GM23338 (cell line): Measurements from ENCODE around the gene TMEM44. TPM values are rescaled to one million over a fixed set of nuclear protein-coding genes. Genes with fewer than 3 reads are reported as not detected.

ENCODE experiments used
- ATAC-seq: fragments of 200-7000 bp; cut with Tn5 transposase; 3 replicates; pipeline ENCODE4 v1.9.1; 2020
- DNase-seq: peaks from one replicate; pipeline ENCODE4 v3.0.0-alpha.2; 2015; ENCODE audit warnings: low spot score
- H2AFZ ChIP-seq: fragments of 200-600 bp; sonication (generic); 2 replicates; pipeline ENCODE4 v1.8.0; 2016; ENCODE audit warnings: antibody characterized with exemption, mild to moderate bottlenecking, moderate library complexity
- H3F3A ChIP-seq: fragments of 200-600 bp; sonication (generic); replicated peaks from 2 replicates; pipeline ENCODE4 v1.8.0; 2017; ENCODE audit warnings: antibody characterized with exemption, mixed run types, low read depth
- H3K27ac ChIP-seq: fragments of 200-600 bp; sonication (generic); 2 replicates; pipeline ENCODE4 v1.6.1; 2016; ENCODE audit warnings: low read depth
- H3K27me3 ChIP-seq: fragments of 200-600 bp; sonication (generic); 2 replicates; pipeline ENCODE4 v1.8.0; 2016; ENCODE audit warnings: mild to moderate bottlenecking, mixed run types, moderate library complexity; ENCODE audit not compliant: insufficient read depth
- H3K36me3 ChIP-seq: fragments of 200-600 bp; sonication (generic); 2 replicates; pipeline ENCODE4 v1.8.0; 2016; ENCODE audit warnings: mild to moderate bottlenecking; ENCODE audit not compliant: insufficient read depth
- H3K4me1 ChIP-seq: fragments of 200-600 bp; sonication (generic); 2 replicates; pipeline ENCODE4 v1.8.0; 2016; ENCODE audit warnings: mild to moderate bottlenecking, moderate library complexity; ENCODE audit not compliant: insufficient read depth
- H3K4me2 ChIP-seq: fragments of 200-600 bp; sonication (generic); 2 replicates; pipeline ENCODE4 v1.7.1; 2017; ENCODE audit warnings: mixed run types
- H3K4me3 ChIP-seq: fragments of 200-600 bp; sonication (generic); 2 replicates; pipeline ENCODE4 v1.6.1; 2016; ENCODE audit warnings: mixed run types
- H3K79me2 ChIP-seq: fragments of 200-600 bp; sonication (generic); replicated peaks from 2 replicates; pipeline ENCODE4 v1.8.0; 2017; ENCODE audit warnings: mild to moderate bottlenecking; ENCODE audit not compliant: insufficient read depth
- H3K9me2 ChIP-seq: fragments of 200-600 bp; sonication (generic); 2 replicates; pipeline ENCODE4 v1.8.0; 2017; ENCODE audit not compliant: insufficient read depth
- H4K20me1 ChIP-seq: fragments of 200-600 bp; sonication (generic); replicated peaks from 2 replicates; pipeline ENCODE4 v1.8.0; 2017; ENCODE audit warnings: mild to moderate bottlenecking; ENCODE audit not compliant: insufficient read depth
- H3K27ac Mint-ChIP-seq: 2 replicates; pipeline ENCODE4 v1.8.0; 2020; ENCODE audit warnings: inconsistent platforms, mild to moderate bottlenecking, moderate library complexity, mixed read lengths
- H3K27me3 Mint-ChIP-seq: 3 replicates; pipeline ENCODE4 v1.8.0; 2022; ENCODE audit warnings: low read depth, mild to moderate bottlenecking, moderate library complexity, mixed read lengths, inconsistent platforms; ENCODE audit not compliant: insufficient read depth, poor library complexity
- H3K36me3 Mint-ChIP-seq: 3 replicates; pipeline ENCODE4 v1.8.0; 2021; ENCODE audit warnings: low read depth, mild to moderate bottlenecking, inconsistent platforms, moderate library complexity, mixed read lengths
- H3K4me1 Mint-ChIP-seq: 3 replicates; pipeline ENCODE4 v1.8.0; 2020; ENCODE audit warnings: mild to moderate bottlenecking, inconsistent platforms, mixed read lengths
- H3K4me3 Mint-ChIP-seq: 3 replicates; pipeline ENCODE4 v1.8.0; 2021; ENCODE audit warnings: moderate library complexity, mild to moderate bottlenecking, inconsistent platforms, mixed read lengths
- H3K9me3 Mint-ChIP-seq: 3 replicates; pipeline ENCODE4 v1.8.0; 2020; ENCODE audit warnings: moderate library complexity, mild to moderate bottlenecking, inconsistent platforms, mixed read lengths
- CREB1 ChIP-seq: fragments of 250-450 bp; sonication (Bioruptor Pico); IDR thresholded peaks from 2 replicates; pipeline ENCODE4 v1.5.0; 2020; ENCODE audit warnings: low read depth, mild to moderate bottlenecking, moderate library complexity
- CTCF ChIP-seq, 2 experiments: fragments of 200-600 bp in 1 of 2; sonication (generic) in 1 of 2; conservative IDR thresholded peaks; 2 replicates each; pipeline versions ENCODE4 v1.5.1 to v1.6.1; 2016 to 2017; ENCODE audit warnings: antibody characterized with exemption in 2 of 2, low read depth in 2 of 2, mild to moderate bottlenecking in 2 of 2, moderate library complexity in 1 of 2
- EZH2 ChIP-seq: fragments of 200-600 bp; sonication (generic); IDR thresholded peaks from one replicate; pipeline ENCODE4 v1.8.0; 2017; ENCODE audit warnings: antibody characterized with exemption, mild to moderate bottlenecking, low read depth; ENCODE audit not compliant: unreplicated experiment
- EZH2phosphoT487 ChIP-seq: fragments of 200-600 bp; sonication (generic); IDR thresholded peaks from one replicate; pipeline ENCODE4 v1.8.1; 2018; ENCODE audit warnings: antibody characterized with exemption; ENCODE audit not compliant: unreplicated experiment
- JUNB ChIP-seq: IDR thresholded peaks from one replicate; pipeline ENCODE4 v1.6.1; 2016; ENCODE audit warnings: antibody characterized with exemption; ENCODE audit not compliant: unreplicated experiment
- NANOG ChIP-seq: IDR thresholded peaks from 2 replicates; pipeline ENCODE4 v1.6.1; 2016; ENCODE audit warnings: antibody characterized with exemption, borderline replicate concordance
- POLR2AphosphoS5 ChIP-seq: IDR thresholded peaks from 2 replicates; pipeline ENCODE4 v1.6.1; 2016; ENCODE audit warnings: antibody characterized with exemption, low read depth
- STAT1 ChIP-seq: IDR thresholded peaks from one replicate; pipeline ENCODE4 v1.6.1; 2016; ENCODE audit warnings: antibody characterized with exemption; ENCODE audit not compliant: unreplicated experiment
- ZNF114 ChIP-seq: fragments of 250-450 bp; sonication (Bioruptor Pico); IDR thresholded peaks from 2 replicates; pipeline ENCODE4 v1.5.0; 2020; ENCODE audit warnings: mild to moderate bottlenecking, moderate library complexity
- ZNF331 ChIP-seq: fragments of 250-450 bp; sonication (Bioruptor Pico); IDR thresholded peaks from 2 replicates; pipeline ENCODE4 v1.5.0; 2020; ENCODE audit warnings: low read depth, mild to moderate bottlenecking, moderate library complexity
- polyA plus RNA-seq: library from polyadenylated mRNA; unstranded; fragments of >200 nt; fragmentation: Nextera tagmentation; extraction: Ambion mirVana; gene quantifications from 2 replicates; pipeline ENCODE4 v1.2.1, GENCODE V29; 2016
- total RNA-seq: library from RNA; depleted of rRNA; stranded (reverse); fragments of >200 nt; shearing (Covaris generic); gene quantifications from 2 replicates; pipeline ENCODE4 v1.2.3, GENCODE V29; 2014
- TF ChIP-seq, protein P1 (sequence below): IDR thresholded peaks from 2 replicates; pipeline ENCODE4 v1.6.1; 2016; ENCODE audit warnings: antibody characterized with exemption
- TF ChIP-seq, protein P2 (sequence below): fragments of 250-450 bp; sonication (Bioruptor Pico); IDR thresholded peaks from 2 replicates; pipeline ENCODE4 v1.5.0; 2020; ENCODE audit warnings: mild to moderate bottlenecking, moderate library complexity
- TF ChIP-seq, protein P3 (sequence below): IDR thresholded peaks from one replicate; pipeline ENCODE4 v1.6.1; 2018; ENCODE audit warnings: antibody characterized with exemption; ENCODE audit not compliant: unreplicated experiment

The TMEM44 gene
- total and polyA plus RNA-seq, 2 experiments from 2014 or later = 10.0 to 10.5 TPM

DNA sequence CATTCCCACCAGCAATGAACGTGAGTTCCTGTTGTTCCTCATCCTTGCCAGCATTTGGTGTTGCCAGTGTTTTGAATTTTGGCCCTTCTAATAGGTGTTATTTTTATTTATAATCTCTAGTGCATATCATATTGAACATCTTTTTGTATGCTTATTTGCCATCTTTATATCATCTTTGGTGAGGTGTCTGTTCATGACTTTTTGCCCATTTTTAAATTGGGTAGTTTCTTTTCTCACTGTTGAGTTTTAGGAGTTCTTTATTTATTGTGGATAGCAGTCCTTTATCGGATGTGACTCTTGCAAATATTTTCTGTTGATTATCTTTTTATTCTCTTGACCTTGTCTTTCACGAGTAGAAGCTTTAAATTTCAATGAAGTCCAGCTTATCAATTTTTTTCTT lies 86.2 kb downstream of the TMEM44 start:
- DNase-seq (no peak), ATAC-seq (no peak)
- Histone ChIP-seq H3K27me3 (no peaks in the 10 kb centered on the region), H2AFZ (no peak overlapping the region), H3K4me2 (no peak overlapping the region), H3K79me2 (no peaks in the 10 kb centered on the region), H3K36me3 (no peaks in the 10 kb centered on the region), H3K9me2 (no peaks in the 10 kb centered on the region), H3K4me1 (no peaks in the 10 kb centered on the region), H3K4me3 (no peak overlapping the region), H4K20me1 (no peaks in the 10 kb centered on the region), H3F3A (no peaks in the 10 kb centered on the region), H3K27ac (no peak overlapping the region)
- Mint-ChIP-seq H3K9me3 (peaks cover 12% of the 10 kb centered on the region), H3K4me3 (no peak overlapping the region), H3K36me3 (peaks cover 11% of the 10 kb centered on the region), H3K4me1 (no peaks in the 10 kb centered on the region), H3K27me3 (peaks cover 2% of the 10 kb centered on the region), H3K27ac (no peak overlapping the region)
- no peak for TF ChIP-seq STAT1
- no peak for TF ChIP-seq ZNF114 (CRISPR knock-in tag)
- TF ChIP-seq JUNB = no peak
- TF ChIP-seq, protein P1, sequence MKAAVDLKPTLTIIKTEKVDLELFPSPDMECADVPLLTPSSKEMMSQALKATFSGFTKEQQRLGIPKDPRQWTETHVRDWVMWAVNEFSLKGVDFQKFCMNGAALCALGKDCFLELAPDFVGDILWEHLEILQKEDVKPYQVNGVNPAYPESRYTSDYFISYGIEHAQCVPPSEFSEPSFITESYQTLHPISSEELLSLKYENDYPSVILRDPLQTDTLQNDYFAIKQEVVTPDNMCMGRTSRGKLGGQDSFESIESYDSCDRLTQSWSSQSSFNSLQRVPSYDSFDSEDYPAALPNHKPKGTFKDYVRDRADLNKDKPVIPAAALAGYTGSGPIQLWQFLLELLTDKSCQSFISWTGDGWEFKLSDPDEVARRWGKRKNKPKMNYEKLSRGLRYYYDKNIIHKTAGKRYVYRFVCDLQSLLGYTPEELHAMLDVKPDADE = no peak
- TF ChIP-seq NANOG = no peak
- no peak for TF ChIP-seq CTCF (conservative IDR thresholded peaks at IDR 0.05; ENCODE audit: low read depth in 2 of 2)
- no peak for TF ChIP-seq EZH2phosphoT487
- TF ChIP-seq ZNF331 (CRISPR knock-in tag) = no peak
- TF ChIP-seq, protein P2, sequence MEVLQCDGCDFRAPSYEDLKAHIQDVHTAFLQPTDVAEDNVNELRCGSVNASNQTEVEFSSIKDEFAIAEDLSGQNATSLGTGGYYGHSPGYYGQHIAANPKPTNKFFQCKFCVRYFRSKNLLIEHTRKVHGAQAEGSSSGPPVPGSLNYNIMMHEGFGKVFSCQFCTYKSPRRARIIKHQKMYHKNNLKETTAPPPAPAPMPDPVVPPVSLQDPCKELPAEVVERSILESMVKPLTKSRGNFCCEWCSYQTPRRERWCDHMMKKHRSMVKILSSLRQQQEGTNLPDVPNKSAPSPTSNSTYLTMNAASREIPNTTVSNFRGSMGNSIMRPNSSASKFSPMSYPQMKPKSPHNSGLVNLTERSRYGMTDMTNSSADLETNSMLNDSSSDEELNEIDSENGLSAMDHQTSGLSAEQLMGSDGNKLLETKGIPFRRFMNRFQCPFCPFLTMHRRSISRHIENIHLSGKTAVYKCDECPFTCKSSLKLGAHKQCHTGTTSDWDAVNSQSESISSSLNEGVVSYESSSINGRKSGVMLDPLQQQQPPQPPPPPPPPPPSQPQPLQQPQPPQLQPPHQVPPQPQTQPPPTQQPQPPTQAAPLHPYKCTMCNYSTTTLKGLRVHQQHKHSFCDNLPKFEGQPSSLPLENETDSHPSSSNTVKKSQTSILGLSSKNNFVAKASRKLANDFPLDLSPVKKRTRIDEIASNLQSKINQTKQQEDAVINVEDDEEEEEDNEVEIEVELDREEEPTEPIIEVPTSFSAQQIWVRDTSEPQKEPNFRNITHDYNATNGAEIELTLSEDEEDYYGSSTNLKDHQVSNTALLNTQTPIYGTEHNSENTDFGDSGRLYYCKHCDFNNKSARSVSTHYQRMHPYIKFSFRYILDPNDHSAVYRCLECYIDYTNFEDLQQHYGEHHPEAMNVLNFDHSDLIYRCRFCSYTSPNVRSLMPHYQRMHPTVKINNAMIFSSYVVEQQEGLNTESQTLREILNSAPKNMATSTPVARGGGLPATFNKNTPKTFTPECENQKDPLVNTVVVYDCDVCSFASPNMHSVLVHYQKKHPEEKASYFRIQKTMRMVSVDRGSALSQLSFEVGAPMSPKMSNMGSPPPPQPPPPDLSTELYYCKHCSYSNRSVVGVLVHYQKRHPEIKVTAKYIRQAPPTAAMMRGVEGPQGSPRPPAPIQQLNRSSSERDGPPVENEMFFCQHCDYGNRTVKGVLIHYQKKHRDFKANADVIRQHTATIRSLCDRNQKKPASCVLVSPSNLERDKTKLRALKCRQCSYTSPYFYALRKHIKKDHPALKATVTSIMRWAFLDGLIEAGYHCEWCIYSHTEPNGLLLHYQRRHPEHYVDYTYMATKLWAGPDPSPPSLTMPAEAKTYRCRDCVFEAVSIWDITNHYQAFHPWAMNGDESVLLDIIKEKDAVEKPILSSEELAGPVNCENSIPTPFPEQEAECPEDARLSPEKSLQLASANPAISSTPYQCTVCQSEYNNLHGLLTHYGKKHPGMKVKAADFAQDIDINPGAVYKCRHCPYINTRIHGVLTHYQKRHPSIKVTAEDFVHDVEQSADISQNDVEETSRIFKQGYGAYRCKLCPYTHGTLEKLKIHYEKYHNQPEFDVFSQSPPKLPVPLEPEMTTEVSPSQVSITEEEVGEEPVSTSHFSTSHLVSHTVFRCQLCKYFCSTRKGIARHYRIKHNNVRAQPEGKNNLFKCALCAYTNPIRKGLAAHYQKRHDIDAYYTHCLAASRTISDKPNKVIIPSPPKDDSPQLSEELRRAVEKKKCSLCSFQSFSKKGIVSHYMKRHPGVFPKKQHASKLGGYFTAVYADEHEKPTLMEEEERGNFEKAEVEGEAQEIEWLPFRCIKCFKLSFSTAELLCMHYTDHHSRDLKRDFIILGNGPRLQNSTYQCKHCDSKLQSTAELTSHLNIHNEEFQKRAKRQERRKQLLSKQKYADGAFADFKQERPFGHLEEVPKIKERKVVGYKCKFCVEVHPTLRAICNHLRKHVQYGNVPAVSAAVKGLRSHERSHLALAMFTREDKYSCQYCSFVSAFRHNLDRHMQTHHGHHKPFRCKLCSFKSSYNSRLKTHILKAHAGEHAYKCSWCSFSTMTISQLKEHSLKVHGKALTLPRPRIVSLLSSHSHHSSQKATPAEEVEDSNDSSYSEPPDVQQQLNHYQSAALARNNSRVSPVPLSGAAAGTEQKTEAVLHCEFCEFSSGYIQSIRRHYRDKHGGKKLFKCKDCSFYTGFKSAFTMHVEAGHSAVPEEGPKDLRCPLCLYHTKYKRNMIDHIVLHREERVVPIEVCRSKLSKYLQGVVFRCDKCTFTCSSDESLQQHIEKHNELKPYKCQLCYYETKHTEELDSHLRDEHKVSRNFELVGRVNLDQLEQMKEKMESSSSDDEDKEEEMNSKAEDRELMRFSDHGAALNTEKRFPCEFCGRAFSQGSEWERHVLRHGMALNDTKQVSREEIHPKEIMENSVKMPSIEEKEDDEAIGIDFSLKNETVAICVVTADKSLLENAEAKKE = no peak
- TF ChIP-seq, protein P3, sequence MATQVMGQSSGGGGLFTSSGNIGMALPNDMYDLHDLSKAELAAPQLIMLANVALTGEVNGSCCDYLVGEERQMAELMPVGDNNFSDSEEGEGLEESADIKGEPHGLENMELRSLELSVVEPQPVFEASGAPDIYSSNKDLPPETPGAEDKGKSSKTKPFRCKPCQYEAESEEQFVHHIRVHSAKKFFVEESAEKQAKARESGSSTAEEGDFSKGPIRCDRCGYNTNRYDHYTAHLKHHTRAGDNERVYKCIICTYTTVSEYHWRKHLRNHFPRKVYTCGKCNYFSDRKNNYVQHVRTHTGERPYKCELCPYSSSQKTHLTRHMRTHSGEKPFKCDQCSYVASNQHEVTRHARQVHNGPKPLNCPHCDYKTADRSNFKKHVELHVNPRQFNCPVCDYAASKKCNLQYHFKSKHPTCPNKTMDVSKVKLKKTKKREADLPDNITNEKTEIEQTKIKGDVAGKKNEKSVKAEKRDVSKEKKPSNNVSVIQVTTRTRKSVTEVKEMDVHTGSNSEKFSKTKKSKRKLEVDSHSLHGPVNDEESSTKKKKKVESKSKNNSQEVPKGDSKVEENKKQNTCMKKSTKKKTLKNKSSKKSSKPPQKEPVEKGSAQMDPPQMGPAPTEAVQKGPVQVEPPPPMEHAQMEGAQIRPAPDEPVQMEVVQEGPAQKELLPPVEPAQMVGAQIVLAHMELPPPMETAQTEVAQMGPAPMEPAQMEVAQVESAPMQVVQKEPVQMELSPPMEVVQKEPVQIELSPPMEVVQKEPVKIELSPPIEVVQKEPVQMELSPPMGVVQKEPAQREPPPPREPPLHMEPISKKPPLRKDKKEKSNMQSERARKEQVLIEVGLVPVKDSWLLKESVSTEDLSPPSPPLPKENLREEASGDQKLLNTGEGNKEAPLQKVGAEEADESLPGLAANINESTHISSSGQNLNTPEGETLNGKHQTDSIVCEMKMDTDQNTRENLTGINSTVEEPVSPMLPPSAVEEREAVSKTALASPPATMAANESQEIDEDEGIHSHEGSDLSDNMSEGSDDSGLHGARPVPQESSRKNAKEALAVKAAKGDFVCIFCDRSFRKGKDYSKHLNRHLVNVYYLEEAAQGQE = no peak
- TF ChIP-seq EZH2 = no peak
- TF ChIP-seq CREB1 (CRISPR knock-in tag) = no peak
- TF ChIP-seq POLR2AphosphoS5 = no peak
